H9 (cell line): ENCODE measurements around the gene CLCA4. TPM values are rescaled to one million over a fixed set of nuclear protein-coding genes. Genes with fewer than 3 reads are reported as not detected.

ENCODE experiments used
- DNase-seq: peaks from one replicate; pipeline ENCODE4 v3.0.0-alpha.2; 2017
- H2AFZ ChIP-seq: one replicate; pipeline ENCODE4 v1.6.1; 2013; ENCODE audit warnings: mild to moderate bottlenecking, low read length, control low read depth, moderate library complexity
- H2AK5ac ChIP-seq: 2 replicates; pipeline ENCODE4 v1.6.1; 2013; ENCODE audit warnings: low read length, control low read depth, mixed read lengths; ENCODE audit not compliant: insufficient read length
- H2BK120ac ChIP-seq: one replicate; pipeline ENCODE4 v1.6.1; 2013; ENCODE audit warnings: low read depth, mild to moderate bottlenecking, low read length, control low read depth, inconsistent platforms; ENCODE audit not compliant: poor library complexity, severe bottlenecking
- H2BK12ac ChIP-seq: 2 replicates; pipeline ENCODE4 v1.6.1; 2013; ENCODE audit warnings: low read length, control low read depth, mixed read lengths, low read depth; ENCODE audit not compliant: insufficient read length
- H2BK15ac ChIP-seq: 2 replicates; pipeline ENCODE4 v1.6.1; 2013; ENCODE audit warnings: low read depth, low read length, control low read depth
- H2BK20ac ChIP-seq: one replicate; pipeline ENCODE4 v1.6.1; 2013; ENCODE audit warnings: low read depth, mild to moderate bottlenecking, low read length, control low read depth, inconsistent platforms; ENCODE audit not compliant: poor library complexity, severe bottlenecking
- H2BK5ac ChIP-seq: 2 replicates; pipeline ENCODE4 v1.6.1; 2013; ENCODE audit warnings: low read length, control low read depth, mixed read lengths; ENCODE audit not compliant: insufficient read length
- H3K14ac ChIP-seq: 2 replicates; pipeline ENCODE4 v1.6.1; 2013; ENCODE audit warnings: low read length, control low read depth; ENCODE audit not compliant: insufficient read depth
- H3K18ac ChIP-seq: 2 replicates; pipeline ENCODE4 v1.6.1; 2013; ENCODE audit warnings: low read depth, mild to moderate bottlenecking, mixed read lengths, low read length, control low read depth; ENCODE audit not compliant: insufficient read length
- H3K23ac ChIP-seq: 2 replicates; pipeline ENCODE4 v1.6.1; 2013; ENCODE audit warnings: low read length, control low read depth, mixed read lengths, low read depth; ENCODE audit not compliant: insufficient read length
- H3K23me2 ChIP-seq: 2 replicates; pipeline ENCODE4 v1.6.1; 2013; ENCODE audit warnings: low read depth, mild to moderate bottlenecking, mixed read lengths, low read length, control low read depth; ENCODE audit not compliant: insufficient read length, poor library complexity, severe bottlenecking
- H3K27ac ChIP-seq: 2 replicates; pipeline ENCODE4 v1.5.1; 2013; ENCODE audit warnings: low read length, control low read depth, mixed read lengths, low read depth; ENCODE audit not compliant: insufficient read length
- H3K27me3 ChIP-seq: 2 replicates; pipeline ENCODE4 v1.6.1; 2013; ENCODE audit warnings: low read length, control low read depth, inconsistent platforms; ENCODE audit not compliant: insufficient read depth
- H3K4ac ChIP-seq: 2 replicates; pipeline ENCODE4 v1.6.1; 2013; ENCODE audit warnings: low read depth, mild to moderate bottlenecking, control low read depth, inconsistent platforms, low read length, moderate library complexity
- H3K4me1 ChIP-seq: 2 replicates; pipeline ENCODE4 v1.6.1; 2013; ENCODE audit warnings: low read length, control low read depth, inconsistent platforms; ENCODE audit not compliant: insufficient read depth
- H3K4me2 ChIP-seq: 2 replicates; pipeline ENCODE4 v1.6.1; 2013; ENCODE audit warnings: low read length, control low read depth, mixed read lengths; ENCODE audit not compliant: insufficient read length, insufficient read depth
- H3K56ac ChIP-seq: 2 replicates; pipeline ENCODE4 v1.6.1; 2013; ENCODE audit warnings: low read depth, mild to moderate bottlenecking, mixed read lengths, low read length, control low read depth; ENCODE audit not compliant: insufficient read length
- H3K79me1 ChIP-seq: 2 replicates; pipeline ENCODE4 v1.6.1; 2013; ENCODE audit warnings: low read depth, mild to moderate bottlenecking, moderate library complexity, low read length, control low read depth, inconsistent platforms; ENCODE audit not compliant: insufficient read depth, poor library complexity, severe bottlenecking
- H3K79me2 ChIP-seq: 2 replicates; pipeline ENCODE4 v1.6.1; 2013; ENCODE audit warnings: low read length, control low read depth, inconsistent platforms; ENCODE audit not compliant: insufficient read depth
- H3K9ac ChIP-seq: 2 replicates; pipeline ENCODE4 v1.6.1; 2013; ENCODE audit warnings: low read length, control low read depth, mixed read lengths; ENCODE audit not compliant: insufficient read length; ENCODE audit errors: extremely low read depth
- H3K9me3 ChIP-seq: one replicate; pipeline ENCODE4 v1.6.1; 2013; ENCODE audit warnings: low read depth, low read length, inconsistent platforms; ENCODE audit not compliant: control insufficient read depth
- H3T11ph ChIP-seq: one replicate; pipeline ENCODE4 v1.6.1; 2013; ENCODE audit warnings: mild to moderate bottlenecking, low read length, control low read depth, inconsistent platforms
- H4K20me1 ChIP-seq: one replicate; pipeline ENCODE4 v1.6.1; 2013; ENCODE audit not compliant: control insufficient read depth, insufficient read length, insufficient read depth
- H4K5ac ChIP-seq: 2 replicates; pipeline ENCODE4 v1.6.1; 2013; ENCODE audit warnings: low read depth, mild to moderate bottlenecking, mixed read lengths, low read length, control low read depth; ENCODE audit not compliant: insufficient read length
- H4K8ac ChIP-seq: replicated peaks from 2 replicates; pipeline ENCODE4 v1.6.1; 2013; ENCODE audit warnings: low read length, control low read depth, mixed read lengths, low read depth; ENCODE audit not compliant: insufficient read length
- H4K91ac ChIP-seq: 2 replicates; pipeline ENCODE4 v1.6.1; 2013; ENCODE audit warnings: low read depth, mild to moderate bottlenecking, moderate library complexity, mixed read lengths, low read length, control low read depth; ENCODE audit not compliant: insufficient read length
- H3K27ac Mint-ChIP-seq, 3 experiments: 2 replicates in 2 of 3; 3 replicates in 1 of 3; pipeline ENCODE4 v1.8.0; 2020 to 2021; ENCODE audit warnings: mixed read lengths in 3 of 3, mild to moderate bottlenecking in 1 of 3, moderate library complexity in 1 of 3
- H3K27me3 Mint-ChIP-seq: 2 replicates; pipeline ENCODE4 v1.8.0; 2021; ENCODE audit warnings: low read depth, mild to moderate bottlenecking, moderate library complexity, mixed read lengths
- H3K36me3 Mint-ChIP-seq, 3 experiments: 2 replicates in 2 of 3; 3 replicates in 1 of 3; pipeline ENCODE4 v1.8.0; 2020 to 2021; ENCODE audit warnings: low read depth in 3 of 3, mixed read lengths in 3 of 3; ENCODE audit not compliant: insufficient read depth in 1 of 3
- H3K4me1 Mint-ChIP-seq, 2 experiments: 2 replicates each; pipeline ENCODE4 v1.8.0; 2020; ENCODE audit warnings: mixed read lengths in 2 of 2
- H3K4me3 Mint-ChIP-seq, 2 experiments: 2 replicates in 1 of 2; 3 replicates in 1 of 2; pipeline ENCODE4 v1.8.0; 2020 to 2021; ENCODE audit warnings: mild to moderate bottlenecking in 2 of 2, mixed read lengths in 2 of 2, moderate library complexity in 1 of 2
- H3K9me3 Mint-ChIP-seq, 2 experiments: 2 replicates in 1 of 2; 3 replicates in 1 of 2; pipeline ENCODE4 v1.8.0; 2020; ENCODE audit warnings: mild to moderate bottlenecking in 2 of 2, mixed read lengths in 2 of 2, moderate library complexity in 1 of 2
- total RNA-seq: library from RNA; stranded (reverse); gene quantifications from 2 replicates; pipeline ENCODE4 v1.2.1, GENCODE V29; 2021
- TF ChIP-seq, protein P1 (sequence below): fragments of 200-600 bp; sonication (generic); conservative IDR thresholded peaks from 3 replicates; pipeline ENCODE4 v1.8.0; 2021; ENCODE audit warnings: antibody characterized with exemption, mild to moderate bottlenecking

The CLCA4 gene
- total RNA-seq, 1 experiment from 2014 or later = not detected

DNA sequence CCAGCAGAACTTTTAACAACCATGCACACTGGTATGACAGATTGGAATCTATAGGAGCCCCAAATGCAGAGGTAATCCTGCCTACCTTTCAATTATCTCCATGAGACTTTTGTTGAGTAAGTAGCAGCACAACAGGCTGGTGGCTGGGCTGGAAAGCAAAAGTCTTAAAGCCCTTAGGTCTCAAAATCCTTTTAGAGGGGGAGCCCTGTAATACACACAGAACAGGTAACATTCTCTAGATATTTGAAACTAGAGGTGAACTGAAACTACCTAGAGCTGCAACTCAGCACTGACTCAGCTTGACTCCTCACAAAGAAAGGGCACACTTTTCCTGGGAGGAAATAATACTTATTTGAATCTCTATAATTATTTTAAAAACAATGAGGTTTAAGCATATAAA lies 71.5 kb downstream of the CLCA4 start:
- Histone ChIP-seq H3K56ac (no peak overlapping the region), H3K9me3 (peaks cover 7% of the 10 kb centered on the region), H3K79me1 (no peaks in the 10 kb centered on the region), H4K91ac (no peak overlapping the region), H3K27ac (no peak overlapping the region), H2BK15ac (no peak overlapping the region), H3K4me2 (no peak overlapping the region), H4K8ac (no peak overlapping the region), H3K23me2 (no peaks in the 10 kb centered on the region), H4K20me1 (no peaks in the 10 kb centered on the region), H3K14ac (no peak overlapping the region), H3K23ac (no peak overlapping the region), H3K27me3 (no peaks in the 10 kb centered on the region), H2BK120ac (no peak overlapping the region), H3K4ac (no peak overlapping the region), H3T11ph (no peak overlapping the region), H3K4me1 (no peaks in the 10 kb centered on the region), H2AK5ac (no peak overlapping the region), H2AFZ (no peak overlapping the region), H2BK5ac (no peak overlapping the region), H3K9ac (no peak overlapping the region), H2BK12ac (no peak overlapping the region), H3K18ac (no peak overlapping the region), H3K79me2 (no peaks in the 10 kb centered on the region), H2BK20ac (no peak overlapping the region), H4K5ac (no peak overlapping the region)
- H3K27me3 Mint-ChIP-seq = no peaks in the 10 kb centered on the region
- peaks cover 14 to 18% of the 10 kb centered on the region in 2 experiments for H3K9me3 Mint-ChIP-seq
- TF ChIP-seq, protein P1, sequence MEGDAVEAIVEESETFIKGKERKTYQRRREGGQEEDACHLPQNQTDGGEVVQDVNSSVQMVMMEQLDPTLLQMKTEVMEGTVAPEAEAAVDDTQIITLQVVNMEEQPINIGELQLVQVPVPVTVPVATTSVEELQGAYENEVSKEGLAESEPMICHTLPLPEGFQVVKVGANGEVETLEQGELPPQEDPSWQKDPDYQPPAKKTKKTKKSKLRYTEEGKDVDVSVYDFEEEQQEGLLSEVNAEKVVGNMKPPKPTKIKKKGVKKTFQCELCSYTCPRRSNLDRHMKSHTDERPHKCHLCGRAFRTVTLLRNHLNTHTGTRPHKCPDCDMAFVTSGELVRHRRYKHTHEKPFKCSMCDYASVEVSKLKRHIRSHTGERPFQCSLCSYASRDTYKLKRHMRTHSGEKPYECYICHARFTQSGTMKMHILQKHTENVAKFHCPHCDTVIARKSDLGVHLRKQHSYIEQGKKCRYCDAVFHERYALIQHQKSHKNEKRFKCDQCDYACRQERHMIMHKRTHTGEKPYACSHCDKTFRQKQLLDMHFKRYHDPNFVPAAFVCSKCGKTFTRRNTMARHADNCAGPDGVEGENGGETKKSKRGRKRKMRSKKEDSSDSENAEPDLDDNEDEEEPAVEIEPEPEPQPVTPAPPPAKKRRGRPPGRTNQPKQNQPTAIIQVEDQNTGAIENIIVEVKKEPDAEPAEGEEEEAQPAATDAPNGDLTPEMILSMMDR = no peak
- no peak for DNase-seq
- H3K4me1 Mint-ChIP-seq = no peaks in the 10 kb centered on the region
- H3K4me3 Mint-ChIP-seq = no peak overlapping the region
- no peak overlapping the region for H3K27ac Mint-ChIP-seq
- H3K36me3 Mint-ChIP-seq = peaks cover 0 to 17% (median 10%) of the 10 kb centered on the region in 3 experiments; a peak in 5 of 7 replicates
